H9 (cell line): ENCODE measurements around the gene SORCS2. TPM values are rescaled to one million over a fixed set of nuclear protein-coding genes. Genes with fewer than 3 reads are reported as not detected.

Experiments used
- DNase-seq: peaks from one replicate; pipeline ENCODE4 v3.0.0-alpha.2; 2017
- H2AFZ ChIP-seq: one replicate; pipeline ENCODE4 v1.6.1; 2013; ENCODE audit warnings: mild to moderate bottlenecking, low read length, control low read depth, moderate library complexity
- H2AK5ac ChIP-seq: 2 replicates; pipeline ENCODE4 v1.6.1; 2013; ENCODE audit warnings: low read length, control low read depth, mixed read lengths; ENCODE audit not compliant: insufficient read length
- H2BK120ac ChIP-seq: one replicate; pipeline ENCODE4 v1.6.1; 2013; ENCODE audit warnings: low read depth, mild to moderate bottlenecking, low read length, control low read depth, inconsistent platforms; ENCODE audit not compliant: poor library complexity, severe bottlenecking
- H2BK12ac ChIP-seq: 2 replicates; pipeline ENCODE4 v1.6.1; 2013; ENCODE audit warnings: low read length, control low read depth, mixed read lengths, low read depth; ENCODE audit not compliant: insufficient read length
- H2BK15ac ChIP-seq: 2 replicates; pipeline ENCODE4 v1.6.1; 2013; ENCODE audit warnings: low read depth, low read length, control low read depth
- H2BK20ac ChIP-seq: one replicate; pipeline ENCODE4 v1.6.1; 2013; ENCODE audit warnings: low read depth, mild to moderate bottlenecking, low read length, control low read depth, inconsistent platforms; ENCODE audit not compliant: poor library complexity, severe bottlenecking
- H2BK5ac ChIP-seq: 2 replicates; pipeline ENCODE4 v1.6.1; 2013; ENCODE audit warnings: low read length, control low read depth, mixed read lengths; ENCODE audit not compliant: insufficient read length
- H3K14ac ChIP-seq: 2 replicates; pipeline ENCODE4 v1.6.1; 2013; ENCODE audit warnings: low read length, control low read depth; ENCODE audit not compliant: insufficient read depth
- H3K18ac ChIP-seq: 2 replicates; pipeline ENCODE4 v1.6.1; 2013; ENCODE audit warnings: low read depth, mild to moderate bottlenecking, mixed read lengths, low read length, control low read depth; ENCODE audit not compliant: insufficient read length
- H3K23ac ChIP-seq: 2 replicates; pipeline ENCODE4 v1.6.1; 2013; ENCODE audit warnings: low read length, control low read depth, mixed read lengths, low read depth; ENCODE audit not compliant: insufficient read length
- H3K23me2 ChIP-seq: 2 replicates; pipeline ENCODE4 v1.6.1; 2013; ENCODE audit warnings: low read depth, mild to moderate bottlenecking, mixed read lengths, low read length, control low read depth; ENCODE audit not compliant: insufficient read length, poor library complexity, severe bottlenecking
- H3K27ac ChIP-seq: 2 replicates; pipeline ENCODE4 v1.5.1; 2013; ENCODE audit warnings: low read length, control low read depth, mixed read lengths, low read depth; ENCODE audit not compliant: insufficient read length
- H3K27me3 ChIP-seq: 2 replicates; pipeline ENCODE4 v1.6.1; 2013; ENCODE audit warnings: low read length, control low read depth, inconsistent platforms; ENCODE audit not compliant: insufficient read depth
- H3K4ac ChIP-seq: 2 replicates; pipeline ENCODE4 v1.6.1; 2013; ENCODE audit warnings: low read depth, mild to moderate bottlenecking, control low read depth, inconsistent platforms, low read length, moderate library complexity
- H3K4me1 ChIP-seq: 2 replicates; pipeline ENCODE4 v1.6.1; 2013; ENCODE audit warnings: low read length, control low read depth, inconsistent platforms; ENCODE audit not compliant: insufficient read depth
- H3K4me2 ChIP-seq: 2 replicates; pipeline ENCODE4 v1.6.1; 2013; ENCODE audit warnings: low read length, control low read depth, mixed read lengths; ENCODE audit not compliant: insufficient read length, insufficient read depth
- H3K56ac ChIP-seq: 2 replicates; pipeline ENCODE4 v1.6.1; 2013; ENCODE audit warnings: low read depth, mild to moderate bottlenecking, mixed read lengths, low read length, control low read depth; ENCODE audit not compliant: insufficient read length
- H3K79me1 ChIP-seq: 2 replicates; pipeline ENCODE4 v1.6.1; 2013; ENCODE audit warnings: low read depth, mild to moderate bottlenecking, moderate library complexity, low read length, control low read depth, inconsistent platforms; ENCODE audit not compliant: insufficient read depth, poor library complexity, severe bottlenecking
- H3K79me2 ChIP-seq: 2 replicates; pipeline ENCODE4 v1.6.1; 2013; ENCODE audit warnings: low read length, control low read depth, inconsistent platforms; ENCODE audit not compliant: insufficient read depth
- H3K9ac ChIP-seq: 2 replicates; pipeline ENCODE4 v1.6.1; 2013; ENCODE audit warnings: low read length, control low read depth, mixed read lengths; ENCODE audit not compliant: insufficient read length; ENCODE audit errors: extremely low read depth
- H3K9me3 ChIP-seq: one replicate; pipeline ENCODE4 v1.6.1; 2013; ENCODE audit warnings: low read depth, low read length, inconsistent platforms; ENCODE audit not compliant: control insufficient read depth
- H3T11ph ChIP-seq: one replicate; pipeline ENCODE4 v1.6.1; 2013; ENCODE audit warnings: mild to moderate bottlenecking, low read length, control low read depth, inconsistent platforms
- H4K20me1 ChIP-seq: one replicate; pipeline ENCODE4 v1.6.1; 2013; ENCODE audit not compliant: control insufficient read depth, insufficient read length, insufficient read depth
- H4K5ac ChIP-seq: 2 replicates; pipeline ENCODE4 v1.6.1; 2013; ENCODE audit warnings: low read depth, mild to moderate bottlenecking, mixed read lengths, low read length, control low read depth; ENCODE audit not compliant: insufficient read length
- H4K8ac ChIP-seq: replicated peaks from 2 replicates; pipeline ENCODE4 v1.6.1; 2013; ENCODE audit warnings: low read length, control low read depth, mixed read lengths, low read depth; ENCODE audit not compliant: insufficient read length
- H4K91ac ChIP-seq: 2 replicates; pipeline ENCODE4 v1.6.1; 2013; ENCODE audit warnings: low read depth, mild to moderate bottlenecking, moderate library complexity, mixed read lengths, low read length, control low read depth; ENCODE audit not compliant: insufficient read length
- H3K27ac Mint-ChIP-seq, 3 experiments: 2 replicates in 2 of 3; 3 replicates in 1 of 3; pipeline ENCODE4 v1.8.0; 2020 to 2021; ENCODE audit warnings: mixed read lengths in 3 of 3, mild to moderate bottlenecking in 1 of 3, moderate library complexity in 1 of 3
- H3K27me3 Mint-ChIP-seq: 2 replicates; pipeline ENCODE4 v1.8.0; 2021; ENCODE audit warnings: low read depth, mild to moderate bottlenecking, moderate library complexity, mixed read lengths
- H3K36me3 Mint-ChIP-seq, 3 experiments: 2 replicates in 2 of 3; 3 replicates in 1 of 3; pipeline ENCODE4 v1.8.0; 2020 to 2021; ENCODE audit warnings: low read depth in 3 of 3, mixed read lengths in 3 of 3; ENCODE audit not compliant: insufficient read depth in 1 of 3
- H3K4me1 Mint-ChIP-seq, 2 experiments: 2 replicates each; pipeline ENCODE4 v1.8.0; 2020; ENCODE audit warnings: mixed read lengths in 2 of 2
- H3K4me3 Mint-ChIP-seq, 2 experiments: 2 replicates in 1 of 2; 3 replicates in 1 of 2; pipeline ENCODE4 v1.8.0; 2020 to 2021; ENCODE audit warnings: mild to moderate bottlenecking in 2 of 2, mixed read lengths in 2 of 2, moderate library complexity in 1 of 2
- H3K9me3 Mint-ChIP-seq, 2 experiments: 2 replicates in 1 of 2; 3 replicates in 1 of 2; pipeline ENCODE4 v1.8.0; 2020; ENCODE audit warnings: mild to moderate bottlenecking in 2 of 2, mixed read lengths in 2 of 2, moderate library complexity in 1 of 2
- WGBS: extraction: QIAGEN DNeasy Blood & Tissue Kit; methylation state at CpG from one replicate; pipeline ENCODE4 v1.1.7; 2013; ENCODE audit warnings: missing lambda C conversion rate, low lambda C conversion rate, mixed read lengths; ENCODE audit not compliant: insufficient read length; ENCODE audit errors: extremely low coverage; 5-methylcytosine and 5-hydroxymethylcytosine counted together
- total RNA-seq: library from RNA; stranded (reverse); gene quantifications from 2 replicates; pipeline ENCODE4 v1.2.1, GENCODE V29; 2021
- TF ChIP-seq, protein P1 (sequence below): fragments of 200-600 bp; sonication (generic); conservative IDR thresholded peaks from 3 replicates; pipeline ENCODE4 v1.8.0; 2021; ENCODE audit warnings: antibody characterized with exemption, mild to moderate bottlenecking

SORCS2 gene
- total RNA-seq, 1 experiment from 2014 or later = 0.57 TPM

GRCh38 chr4:7660176-7661039, 468.1 kb downstream of the SORCS2 start:
- Histone ChIP-seq H3K4me2 (no peak overlapping the region), H2AK5ac (no peak overlapping the region), H3K4ac (no peak overlapping the region), H3K27ac (no peak overlapping the region), H2BK15ac (no peak overlapping the region), H4K5ac (no peak overlapping the region), H3K9ac (no peak overlapping the region), H3K27me3 (no peaks in the 10 kb centered on the region), H2BK12ac (no peak overlapping the region), H2BK120ac (no peak overlapping the region), H3K9me3 (no peaks in the 10 kb centered on the region), H4K20me1 (no peaks in the 10 kb centered on the region), H2AFZ (no peak overlapping the region), H2BK5ac (no peak overlapping the region), H3K14ac (0 out of 2 replicates have a peak overlapping the region, but pooled peaks have one; percentile 10), H3K4me1 (no peaks in the 10 kb centered on the region), H2BK20ac (no peak overlapping the region), H4K91ac (no peak overlapping the region), H4K8ac (no peak overlapping the region), H3K23me2 (no peaks in the 10 kb centered on the region), H3T11ph (no peak overlapping the region), H3K56ac (no peak overlapping the region), H3K23ac (no peak overlapping the region), H3K18ac (no peak overlapping the region), H3K79me1 (no peaks in the 10 kb centered on the region), H3K79me2 (no peaks in the 10 kb centered on the region)
- no peak overlapping the region for H3K4me3 Mint-ChIP-seq
- no peak for DNase-seq
- no peak overlapping the region for H3K27ac Mint-ChIP-seq
- peaks cover 9 to 13% of the 10 kb centered on the region in 2 experiments for H3K4me1 Mint-ChIP-seq
- H3K27me3 Mint-ChIP-seq = peaks cover 11% of the 10 kb centered on the region
- TF ChIP-seq, protein P1, sequence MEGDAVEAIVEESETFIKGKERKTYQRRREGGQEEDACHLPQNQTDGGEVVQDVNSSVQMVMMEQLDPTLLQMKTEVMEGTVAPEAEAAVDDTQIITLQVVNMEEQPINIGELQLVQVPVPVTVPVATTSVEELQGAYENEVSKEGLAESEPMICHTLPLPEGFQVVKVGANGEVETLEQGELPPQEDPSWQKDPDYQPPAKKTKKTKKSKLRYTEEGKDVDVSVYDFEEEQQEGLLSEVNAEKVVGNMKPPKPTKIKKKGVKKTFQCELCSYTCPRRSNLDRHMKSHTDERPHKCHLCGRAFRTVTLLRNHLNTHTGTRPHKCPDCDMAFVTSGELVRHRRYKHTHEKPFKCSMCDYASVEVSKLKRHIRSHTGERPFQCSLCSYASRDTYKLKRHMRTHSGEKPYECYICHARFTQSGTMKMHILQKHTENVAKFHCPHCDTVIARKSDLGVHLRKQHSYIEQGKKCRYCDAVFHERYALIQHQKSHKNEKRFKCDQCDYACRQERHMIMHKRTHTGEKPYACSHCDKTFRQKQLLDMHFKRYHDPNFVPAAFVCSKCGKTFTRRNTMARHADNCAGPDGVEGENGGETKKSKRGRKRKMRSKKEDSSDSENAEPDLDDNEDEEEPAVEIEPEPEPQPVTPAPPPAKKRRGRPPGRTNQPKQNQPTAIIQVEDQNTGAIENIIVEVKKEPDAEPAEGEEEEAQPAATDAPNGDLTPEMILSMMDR = 0 out of 3 replicates have a peak, but pooled peaks have one; percentile 16
- H3K9me3 Mint-ChIP-seq = no peaks in the 10 kb centered on the region
- WGBS = no CpG with 5 or more reads among the region's 14 CpGs
- H3K36me3 Mint-ChIP-seq = no peaks in the 10 kb centered on the region
